SJSA1 (cell line): ENCODE data around the gene CENPP. TPM values are rescaled to one million over a fixed set of nuclear protein-coding genes. Genes with fewer than 3 reads are reported as not detected.
A peak's percentile ranks its signal among the peaks of the same experiment; 100 is the strongest.

Experiments
- DNase-seq, 2 experiments: peaks; one replicate each; pipeline ENCODE4 v3.0.0-alpha.2; 2015 to 2020; ENCODE audit warnings: low spot score in 2 of 2, low read depth in 1 of 2
- H3K27ac ChIP-seq: fragments of 250-450 bp; sonication (Bioruptor Pico); 2 replicates; pipeline ENCODE4 v1.5.1; 2020; ENCODE audit warnings: mild to moderate bottlenecking, moderate library complexity
- H3K27me3 ChIP-seq: fragments of 250-450 bp; sonication (Bioruptor Pico); replicated peaks from 2 replicates; pipeline ENCODE4 v1.5.1; 2020; ENCODE audit warnings: mild to moderate bottlenecking, moderate library complexity
- H3K36me3 ChIP-seq: fragments of 250-450 bp; sonication (Bioruptor Pico); 2 replicates; pipeline ENCODE4 v1.5.1; 2020; ENCODE audit warnings: mild to moderate bottlenecking
- H3K4me1 ChIP-seq: fragments of 250-450 bp; sonication (Bioruptor Pico); replicated peaks from 2 replicates; pipeline ENCODE4 v1.6.1; 2021; ENCODE audit warnings: mild to moderate bottlenecking
- H3K4me3 ChIP-seq: fragments of 250-450 bp; sonication (Bioruptor Pico); 2 replicates; pipeline ENCODE4 v1.5.1; 2020; ENCODE audit warnings: mild to moderate bottlenecking
- H3K9me3 ChIP-seq: fragments of 250-450 bp; sonication (Bioruptor Pico); replicated peaks from 2 replicates; pipeline ENCODE4 v1.5.1; 2020; ENCODE audit warnings: mild to moderate bottlenecking
- total RNA-seq: library from RNA; depleted of rRNA; stranded (reverse); fragments of >200 nt; shearing (Covaris generic); gene quantifications from 2 replicates; pipeline ENCODE4 v1.2.3, GENCODE V29; 2014

CENPP gene
- total RNA-seq, 1 experiment from 2014 or later: 11.0 TPM

GRCh38 chr9:92527832-92528521 is 202.2 kb downstream of the CENPP start:
- H3K4me3 ChIP-seq: no peak overlapping the region
- no peaks in the 10 kb centered on the region for H3K9me3 ChIP-seq
- no peak overlapping the region for H3K27ac ChIP-seq
- DNase-seq: no peak
- peaks cover 4% of the 10 kb centered on the region for H3K4me1 ChIP-seq
- H3K27me3 ChIP-seq: no peaks in the 10 kb centered on the region
- no peaks in the 10 kb centered on the region for H3K36me3 ChIP-seq

DNA sequence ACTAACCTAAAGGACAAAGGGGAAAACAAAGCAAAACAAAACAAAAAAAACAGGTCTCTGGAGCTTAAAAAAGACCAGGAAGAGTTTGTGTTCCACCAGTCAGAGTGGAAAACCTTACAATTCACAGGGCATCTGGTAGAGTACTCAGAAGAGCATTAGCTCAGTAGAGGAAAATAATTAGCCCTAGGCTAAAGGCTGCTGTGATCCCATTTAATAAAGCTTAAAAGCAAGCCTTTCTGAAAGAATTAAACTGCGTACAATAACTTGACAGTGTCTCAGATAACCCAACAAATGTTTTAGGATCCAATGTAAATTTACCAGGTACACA is 202.7 kb downstream of the CENPP start:
- Histone ChIP-seq H3K4me3 (no peak overlapping the region), H3K36me3 (no peaks in the 10 kb centered on the region), H3K27me3 (no peaks in the 10 kb centered on the region), H3K9me3 (no peaks in the 10 kb centered on the region), H3K27ac (no peak overlapping the region), H3K4me1 (peaks cover 4% of the 10 kb centered on the region)
- DNase-seq: no peak

- Histone ChIP-seq H3K4me1 (peaks cover 6% of the 10 kb centered on the region), H3K36me3 (no peaks in the 10 kb centered on the region), H3K4me3 (no peak overlapping the region), H3K9me3 (no peaks in the 10 kb centered on the region), H3K27me3 (no peaks in the 10 kb centered on the region), H3K27ac (no peak overlapping the region)
- no peak for DNase-seq
Observed at GRCh38 chr9:92529124-92529523, 203.4 kb downstream of the CENPP start.

DNA sequence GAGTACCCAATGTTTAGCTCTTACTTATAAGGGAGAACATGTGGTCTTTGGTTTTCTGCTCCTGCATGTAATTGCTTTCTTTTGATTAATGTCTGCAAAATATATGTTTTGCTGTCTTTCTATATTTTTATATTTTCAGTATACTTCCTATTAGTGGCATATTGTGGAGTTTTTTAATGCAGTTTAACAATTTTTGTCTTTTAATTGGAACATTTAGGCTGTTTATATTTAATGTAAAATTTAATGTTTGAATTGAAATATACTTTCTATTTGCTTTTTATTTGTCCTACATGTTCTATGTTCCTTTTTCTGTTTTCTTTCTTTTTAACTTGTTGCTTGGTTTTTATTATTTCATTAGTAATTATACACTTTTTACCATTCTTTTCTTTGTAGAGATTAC is 205.1 kb downstream of the CENPP start:
- H3K9me3 ChIP-seq: no peaks in the 10 kb centered on the region
- H3K4me1 ChIP-seq: peaks cover 11% of the 10 kb centered on the region
- H3K36me3 ChIP-seq: no peaks in the 10 kb centered on the region
- H3K27me3 ChIP-seq: no peaks in the 10 kb centered on the region
- DNase-seq: no peak
- H3K27ac ChIP-seq: no peak overlapping the region
- H3K4me3 ChIP-seq: no peak overlapping the region

- H3K27me3 ChIP-seq: no peaks in the 10 kb centered on the region
- no peak overlapping the region for H3K27ac ChIP-seq
- no peaks in the 10 kb centered on the region for H3K9me3 ChIP-seq
- no peaks in the 10 kb centered on the region for H3K36me3 ChIP-seq
- DNase-seq: no peak
- H3K4me1 ChIP-seq: peaks cover 24% of the 10 kb centered on the region
- no peak overlapping the region for H3K4me3 ChIP-seq
Observed at GRCh38 chr9:92534204-92534603, 208.5 kb downstream of the CENPP start.

- Histone ChIP-seq H3K9me3 (no peaks in the 10 kb centered on the region), H3K4me1 (peaks cover 24% of the 10 kb centered on the region), H3K27me3 (no peaks in the 10 kb centered on the region), H3K4me3 (peak overlapping the region; percentile 4; the same call in 1 of the 2 replicates), H3K27ac (no peak overlapping the region), H3K36me3 (no peaks in the 10 kb centered on the region)
- peak in 1 of 2 experiments; percentile 20 for DNase-seq
Observed at GRCh38 chr9:92534674-92535073, 208.9 kb downstream of the CENPP start.

DNA sequence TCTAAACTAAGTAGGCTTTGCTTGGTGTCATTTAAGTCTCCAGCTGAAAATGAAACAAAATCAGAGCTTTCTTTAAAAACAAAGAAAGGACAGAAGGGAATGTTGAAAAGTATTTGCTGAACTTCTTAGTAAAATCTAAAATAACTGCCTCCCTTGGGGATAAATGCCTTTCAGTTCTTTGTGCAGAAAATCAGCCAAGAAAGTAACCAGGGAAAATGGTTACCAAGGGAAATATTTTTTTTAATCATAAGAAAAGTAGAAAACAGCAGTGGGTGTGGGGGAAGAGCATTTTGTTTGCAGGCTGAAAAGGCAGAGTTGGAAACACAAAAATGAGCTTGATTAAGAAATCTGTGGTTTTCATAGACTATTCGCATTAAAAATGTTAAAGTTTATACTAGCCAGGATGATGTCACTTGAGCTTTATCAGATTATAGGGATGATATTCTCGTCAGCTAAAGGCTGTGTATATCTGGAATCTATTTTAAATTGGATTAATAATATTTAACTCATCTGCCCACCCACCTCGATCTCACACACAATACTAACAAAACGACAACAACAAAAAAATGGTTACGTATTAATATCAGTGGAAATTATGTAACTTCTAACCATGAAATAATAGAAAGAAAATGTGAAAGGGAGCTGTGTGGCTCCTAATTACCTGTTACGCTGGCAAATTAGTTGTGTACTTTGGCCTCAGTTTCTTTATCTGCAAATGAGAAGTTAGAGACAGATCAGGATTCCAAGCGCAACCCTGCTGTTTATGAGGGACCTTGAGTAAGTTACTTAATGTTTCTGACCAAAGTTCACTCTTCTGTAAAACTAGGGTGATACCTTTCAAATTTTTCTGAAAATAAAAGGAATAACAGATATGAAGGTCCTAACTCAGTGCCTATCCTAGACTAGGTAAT is 210.4 kb downstream of the CENPP start, which contains the start of gene ECM2:
Gene ECM2 (minus strand): TSS at position 51 of the 911 bp plus-strand sequence. CDS start 13,124 bp downstream, outside the sequence.
- Histone ChIP-seq H3K4me3 (0 out of 2 replicates have a peak within 1 kb of the TSS, but pooled peaks have one; percentile 4), H3K9me3 (no peaks in the 10 kb centered on the region), H3K27me3 (no peaks in the 10 kb centered on the region), H3K36me3 (no peaks in the 10 kb centered on the region), H3K4me1 (peaks cover 24% of the 10 kb centered on the region), H3K27ac (peak within 1 kb of the TSS; percentile 45)
- peak in 1 of 2 experiments; percentile 7 for DNase-seq

DNA sequence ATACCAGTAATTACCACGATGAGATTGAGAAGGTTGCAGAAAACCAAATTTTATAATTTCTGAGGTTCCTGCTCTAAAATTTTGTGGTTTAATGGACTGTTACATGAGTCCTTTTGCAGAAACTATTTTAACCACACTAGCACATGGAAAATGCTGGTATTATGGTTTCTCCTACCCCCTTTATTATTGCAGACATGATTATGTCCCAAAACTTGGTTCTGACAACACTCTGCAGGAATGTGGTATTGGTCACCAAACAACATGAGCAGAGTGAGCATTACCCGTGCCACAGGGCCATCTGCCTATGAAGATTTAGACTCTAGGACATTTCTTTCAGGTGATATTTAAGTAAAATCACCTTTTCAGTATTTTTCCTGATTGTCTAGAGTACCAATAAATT is 212.8 kb downstream of the CENPP start:
- Histone ChIP-seq H3K4me3 (no peak overlapping the region), H3K36me3 (no peaks in the 10 kb centered on the region), H3K4me1 (peaks cover 24% of the 10 kb centered on the region), H3K27ac (no peak overlapping the region), H3K9me3 (no peaks in the 10 kb centered on the region), H3K27me3 (no peaks in the 10 kb centered on the region)
- DNase-seq: no peak

- no peak overlapping the region for H3K27ac ChIP-seq
- H3K9me3 ChIP-seq: no peaks in the 10 kb centered on the region
- no peak for DNase-seq
Observed at GRCh38 chr9:92543972-92544371, 218.2 kb downstream of the CENPP start.

GRCh38 chr9:92545002-92545510 is 219.3 kb downstream of the CENPP start:
- no peak overlapping the region for H3K4me3 ChIP-seq
- no peaks in the 10 kb centered on the region for H3K36me3 ChIP-seq
- DNase-seq: no peak
- H3K9me3 ChIP-seq: no peaks in the 10 kb centered on the region
- no peak overlapping the region for H3K27ac ChIP-seq
- no peaks in the 10 kb centered on the region for H3K27me3 ChIP-seq
- H3K4me1 ChIP-seq: no peaks in the 10 kb centered on the region

More at GRCh38 chr9:92543972-92544371, 218.2 kb downstream of the CENPP start:
- Histone ChIP-seq H3K4me1 (no peaks in the 10 kb centered on the region), H3K4me3 (no peak overlapping the region), H3K36me3 (no peaks in the 10 kb centered on the region), H3K27me3 (no peaks in the 10 kb centered on the region)

GRCh38 chr9:92547356-92547755 is 221.6 kb downstream of the CENPP start:
- Histone ChIP-seq H3K27ac (no peak overlapping the region), H3K9me3 (no peaks in the 10 kb centered on the region), H3K4me3 (no peak overlapping the region), H3K4me1 (no peaks in the 10 kb centered on the region), H3K36me3 (no peaks in the 10 kb centered on the region), H3K27me3 (no peaks in the 10 kb centered on the region)
- DNase-seq: no peak

GRCh38 chr9:92550765-92551164 is 225.0 kb downstream of the CENPP start:
- Histone ChIP-seq H3K36me3 (no peaks in the 10 kb centered on the region), H3K27me3 (no peaks in the 10 kb centered on the region), H3K4me1 (no peaks in the 10 kb centered on the region), H3K9me3 (no peaks in the 10 kb centered on the region), H3K4me3 (no peak overlapping the region), H3K27ac (no peak overlapping the region)
- DNase-seq: no peak

- no peak for DNase-seq
- H3K9me3 ChIP-seq: no peaks in the 10 kb centered on the region
- no peak overlapping the region for H3K27ac ChIP-seq
- no peaks in the 10 kb centered on the region for H3K36me3 ChIP-seq
- H3K27me3 ChIP-seq: no peaks in the 10 kb centered on the region
- no peak overlapping the region for H3K4me3 ChIP-seq
- H3K4me1 ChIP-seq: peaks cover 13% of the 10 kb centered on the region
Observed at GRCh38 chr9:92558612-92559374, 233.0 kb downstream of the CENPP start.
